K562 (cell line): ENCODE results near the gene RREB1. TPM values are rescaled to one million over a fixed set of nuclear protein-coding genes. Genes with fewer than 3 reads are reported as not detected.

ENCODE experiments used
- ASH1L ChIP-seq: fragments of 450-650 bp; IDR thresholded peaks from 2 replicates; pipeline ENCODE4 v1.6.1; 2018; ENCODE audit warnings: borderline replicate concordance, mild to moderate bottlenecking, low read depth; ENCODE audit not compliant: partially characterized antibody
- CXXC5 ChIP-seq: fragments of 250-450 bp; sonication (Bioruptor Pico); IDR thresholded peaks from 2 replicates; pipeline ENCODE4 v1.8.0; 2022; ENCODE audit warnings: inconsistent platforms, mild to moderate bottlenecking, moderate library complexity
- EP400 ChIP-seq: fragments of 450-650 bp; IDR thresholded peaks from 2 replicates; pipeline ENCODE4 v1.6.1; 2017; ENCODE audit warnings: antibody characterized with exemption, mild to moderate bottlenecking, moderate library complexity
- HIVEP1 ChIP-seq: fragments of 250-450 bp; sonication (Bioruptor Pico); IDR thresholded peaks from 2 replicates; pipeline ENCODE4 v1.4.0; 2020; ENCODE audit warnings: mild to moderate bottlenecking
- L3MBTL2 ChIP-seq: fragments of 450-650 bp; IDR thresholded peaks from 2 replicates; pipeline ENCODE4 v1.6.1; 2016; ENCODE audit warnings: mild to moderate bottlenecking, moderate library complexity
- MTA2 ChIP-seq: fragments of 450-650 bp; IDR thresholded peaks from 2 replicates; pipeline ENCODE4 v1.6.1; 2016; ENCODE audit warnings: low read depth
- RCOR1 ChIP-seq, 2 experiments: IDR thresholded peaks; 2 replicates each; pipeline ENCODE4 v1.6.1; 2012; ENCODE audit warnings: low read depth in 2 of 2, low read length in 2 of 2, borderline replicate concordance in 1 of 2, improper control_type of control experiment in 1 of 2
- ZNF445 ChIP-seq: fragments of 250-450 bp; sonication (Bioruptor Pico); IDR thresholded peaks from 2 replicates; pipeline ENCODE4 v1.4.0; 2020; ENCODE audit warnings: low read depth, mild to moderate bottlenecking, moderate library complexity
- polyA plus RNA-seq, 8 experiments: library from polyadenylated mRNA; depleted of rRNA in 4 of 8; stranded (reverse) in 5 of 8; unstranded in 3 of 8; fragments of >200 nt; fragmentation: Nextera tagmentation in 2 of 8; fragmentation: Illumina TruSeq in 1 of 8; extraction: Ambion mirVana in 2 of 8; extraction: Trizol in 1 of 8; gene quantifications; 2 replicates each; pipeline versions ENCODE4 v1.2.1 to v1.2.3, GENCODE V29; 2011 to 2014; ENCODE audit warnings: inconsistent platforms in 1 of 8, missing spikeins in 1 of 8
- total RNA-seq, 7 experiments: library from RNA; depleted of rRNA in 6 of 7; stranded (reverse); fragments of >200 nt in 6 of 7; fragmentation: Illumina TruSeq in 2 of 7; extraction: Trizol in 2 of 7; gene quantifications; 2 replicates each; pipeline versions ENCODE4 v1.2.1 to v1.2.3, GENCODE V29; 2011 to 2021; ENCODE audit warnings: low replicate concordance in 1 of 7
- TF ChIP-seq, protein P1 (sequence below), 2 experiments: fragments of 250-450 bp in 1 of 2; fragments of 450-650 bp in 1 of 2; sonication (Bioruptor Pico) in 1 of 2; IDR thresholded peaks; 2 replicates each; pipeline versions ENCODE4 v1.6.1 to v1.8.0; 2016 to 2021; ENCODE audit warnings: mild to moderate bottlenecking in 2 of 2, moderate library complexity in 2 of 2, missing compliant biosample characterization in 1 of 2, missing genetic modification characterization in 1 of 2
- TF ChIP-seq, protein P2 (sequence below): fragments of 450-650 bp; IDR thresholded peaks from 2 replicates; pipeline ENCODE4 v1.6.1; 2016; ENCODE audit warnings: antibody characterized with exemption
- TF ChIP-seq, protein P3 (sequence below), 3 experiments: fragments of 200-800 bp in 1 of 3; fragments of 250-450 bp in 1 of 3; fragments of 450-650 bp in 1 of 3; sonication (Bioruptor Pico) in 1 of 3; sonication (Bioruptor generic) in 1 of 3; formaldehyde crosslinking in 1 of 3; IDR thresholded peaks; 2 replicates each; pipeline versions ENCODE4 v1.6.1 to v1.8.0; 2016 to 2022; ENCODE audit warnings: mild to moderate bottlenecking in 2 of 3, missing genetic modification characterization in 2 of 3, missing compliant biosample characterization in 1 of 3, moderate library complexity in 1 of 3
- TF ChIP-seq, protein P4 (sequence below), 2 experiments: fragments of 450-650 bp in 1 of 2; sonication (generic) in 1 of 2; formaldehyde crosslinking in 1 of 2; IDR thresholded peaks; 2 replicates each; pipeline versions ENCODE4 v1.7.1 to v1.9.0; 2016 to 2022; ENCODE audit warnings: inconsistent platforms in 1 of 2, mild to moderate bottlenecking in 1 of 2, missing genetic modification reagents in 1 of 2

The RREB1 gene
- total and polyA plus RNA-seq, 9 of the 15 experiments (the other 6 are each of a cell fraction or from before 2014, with no cell fraction given): 3.3 to 64.2 (median 19.3) TPM

DNA sequence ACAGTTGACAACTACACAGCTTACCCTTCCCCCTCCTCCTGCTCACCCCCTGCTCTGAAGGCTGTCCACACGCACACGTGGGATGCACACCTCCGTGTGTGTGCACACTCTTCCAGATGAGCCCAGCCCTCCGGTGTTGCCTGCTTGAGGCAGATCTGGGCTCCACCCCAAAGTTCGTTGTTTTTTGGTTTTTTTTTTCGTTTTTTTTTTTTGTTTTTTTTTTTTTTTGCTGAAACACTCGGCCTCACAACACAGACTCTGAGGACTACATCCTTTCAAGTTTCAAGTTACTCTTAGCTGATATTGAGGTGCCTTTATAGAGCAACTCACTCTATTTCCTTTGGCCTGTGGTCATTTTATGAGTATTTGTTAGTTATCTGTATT is 88.2 kb downstream of the RREB1 start (continued):
- TF ChIP-seq HIVEP1 (CRISPR knock-in tag): no peak
- no peak for TF ChIP-seq ASH1L
- TF ChIP-seq, protein P1, sequence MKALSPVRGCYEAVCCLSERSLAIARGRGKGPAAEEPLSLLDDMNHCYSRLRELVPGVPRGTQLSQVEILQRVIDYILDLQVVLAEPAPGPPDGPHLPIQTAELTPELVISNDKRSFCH (CRISPR knock-in tag; IDR thresholded peaks at IDR 0.05): no peak
- TF ChIP-seq, protein P1 (tag; IDR thresholded peaks at IDR 0.05): no peak
- no peak for TF ChIP-seq ZNF445 (CRISPR knock-in tag)
- peak; percentile 55 for TF ChIP-seq L3MBTL2
- peak; percentile 64 for TF ChIP-seq CXXC5 (CRISPR knock-in tag)
- TF ChIP-seq, protein P2, sequence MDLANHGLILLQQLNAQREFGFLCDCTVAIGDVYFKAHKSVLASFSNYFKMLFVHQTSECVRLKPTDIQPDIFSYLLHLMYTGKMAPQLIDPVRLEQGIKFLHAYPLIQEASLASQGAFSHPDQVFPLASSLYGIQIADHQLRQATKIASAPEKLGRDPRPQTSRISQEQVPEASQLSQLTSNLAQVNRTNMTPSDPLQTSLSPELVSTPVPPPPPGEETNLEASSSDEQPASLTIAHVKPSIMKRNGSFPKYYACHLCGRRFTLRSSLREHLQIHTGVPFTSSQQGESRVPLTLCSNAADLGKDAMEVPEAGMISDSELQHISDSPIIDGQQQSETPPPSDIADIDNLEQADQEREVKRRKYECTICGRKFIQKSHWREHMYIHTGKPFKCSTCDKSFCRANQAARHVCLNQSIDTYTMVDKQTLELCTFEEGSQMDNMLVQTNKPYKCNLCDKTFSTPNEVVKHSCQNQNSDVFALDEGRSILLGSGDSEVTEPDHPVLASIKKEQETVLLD: 0 out of 2 replicates have a peak, but pooled peaks have one; percentile 38
- TF ChIP-seq MTA2: 0 out of 2 replicates have a peak, but pooled peaks have one; percentile 30
- TF ChIP-seq, protein P3, sequence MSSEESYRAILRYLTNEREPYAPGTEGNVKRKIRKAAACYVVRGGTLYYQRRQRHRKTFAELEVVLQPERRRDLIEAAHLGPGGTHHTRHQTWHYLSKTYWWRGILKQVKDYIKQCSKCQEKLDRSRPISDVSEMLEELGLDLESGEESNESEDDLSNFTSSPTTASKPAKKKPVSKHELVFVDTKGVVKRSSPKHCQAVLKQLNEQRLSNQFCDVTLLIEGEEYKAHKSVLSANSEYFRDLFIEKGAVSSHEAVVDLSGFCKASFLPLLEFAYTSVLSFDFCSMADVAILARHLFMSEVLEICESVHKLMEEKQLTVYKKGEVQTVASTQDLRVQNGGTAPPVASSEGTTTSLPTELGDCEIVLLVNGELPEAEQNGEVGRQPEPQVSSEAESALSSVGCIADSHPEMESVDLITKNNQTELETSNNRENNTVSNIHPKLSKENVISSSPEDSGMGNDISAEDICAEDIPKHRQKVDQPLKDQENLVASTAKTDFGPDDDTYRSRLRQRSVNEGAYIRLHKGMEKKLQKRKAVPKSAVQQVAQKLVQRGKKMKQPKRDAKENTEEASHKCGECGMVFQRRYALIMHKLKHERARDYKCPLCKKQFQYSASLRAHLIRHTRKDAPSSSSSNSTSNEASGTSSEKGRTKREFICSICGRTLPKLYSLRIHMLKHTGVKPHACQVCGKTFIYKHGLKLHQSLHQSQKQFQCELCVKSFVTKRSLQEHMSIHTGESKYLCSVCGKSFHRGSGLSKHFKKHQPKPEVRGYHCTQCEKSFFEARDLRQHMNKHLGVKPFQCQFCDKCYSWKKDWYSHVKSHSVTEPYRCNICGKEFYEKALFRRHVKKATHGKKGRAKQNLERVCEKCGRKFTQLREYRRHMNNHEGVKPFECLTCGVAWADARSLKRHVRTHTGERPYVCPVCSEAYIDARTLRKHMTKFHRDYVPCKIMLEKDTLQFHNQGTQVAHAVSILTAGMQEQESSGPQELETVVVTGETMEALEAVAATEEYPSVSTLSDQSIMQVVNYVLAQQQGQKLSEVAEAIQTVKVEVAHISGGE (CRISPR knock-in tag; IDR thresholded peaks at IDR 0.05): 0 out of 6 replicates have a peak, but pooled peaks of 1 of the 3 experiments have one; percentile 30
- TF ChIP-seq EP400: peak; percentile 43; the same call in 1 of the 2 replicates
- TF ChIP-seq, protein P4, sequence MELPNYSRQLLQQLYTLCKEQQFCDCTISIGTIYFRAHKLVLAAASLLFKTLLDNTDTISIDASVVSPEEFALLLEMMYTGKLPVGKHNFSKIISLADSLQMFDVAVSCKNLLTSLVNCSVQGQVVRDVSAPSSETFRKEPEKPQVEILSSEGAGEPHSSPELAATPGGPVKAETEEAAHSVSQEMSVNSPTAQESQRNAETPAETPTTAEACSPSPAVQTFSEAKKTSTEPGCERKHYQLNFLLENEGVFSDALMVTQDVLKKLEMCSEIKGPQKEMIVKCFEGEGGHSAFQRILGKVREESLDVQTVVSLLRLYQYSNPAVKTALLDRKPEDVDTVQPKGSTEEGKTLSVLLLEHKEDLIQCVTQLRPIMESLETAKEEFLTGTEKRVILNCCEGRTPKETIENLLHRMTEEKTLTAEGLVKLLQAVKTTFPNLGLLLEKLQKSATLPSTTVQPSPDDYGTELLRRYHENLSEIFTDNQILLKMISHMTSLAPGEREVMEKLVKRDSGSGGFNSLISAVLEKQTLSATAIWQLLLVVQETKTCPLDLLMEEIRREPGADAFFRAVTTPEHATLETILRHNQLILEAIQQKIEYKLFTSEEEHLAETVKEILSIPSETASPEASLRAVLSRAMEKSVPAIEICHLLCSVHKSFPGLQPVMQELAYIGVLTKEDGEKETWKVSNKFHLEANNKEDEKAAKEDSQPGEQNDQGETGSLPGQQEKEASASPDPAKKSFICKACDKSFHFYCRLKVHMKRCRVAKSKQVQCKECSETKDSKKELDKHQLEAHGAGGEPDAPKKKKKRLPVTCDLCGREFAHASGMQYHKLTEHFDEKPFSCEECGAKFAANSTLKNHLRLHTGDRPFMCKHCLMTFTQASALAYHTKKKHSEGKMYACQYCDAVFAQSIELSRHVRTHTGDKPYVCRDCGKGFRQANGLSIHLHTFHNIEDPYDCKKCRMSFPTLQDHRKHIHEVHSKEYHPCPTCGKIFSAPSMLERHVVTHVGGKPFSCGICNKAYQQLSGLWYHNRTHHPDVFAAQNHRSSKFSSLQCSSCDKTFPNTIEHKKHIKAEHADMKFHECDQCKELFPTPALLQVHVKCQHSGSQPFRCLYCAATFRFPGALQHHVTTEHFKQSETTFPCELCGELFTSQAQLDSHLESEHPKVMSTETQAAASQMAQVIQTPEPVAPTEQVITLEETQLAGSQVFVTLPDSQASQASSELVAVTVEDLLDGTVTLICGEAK (IDR thresholded peaks at IDR 0.05): peak; percentile 54; the same call in 1 of the 2 replicates
- TF ChIP-seq, protein P4 (CRISPR knock-in tag; IDR thresholded peaks at IDR 0.05): no peak
- TF ChIP-seq RCOR1 (IDR thresholded peaks at IDR 0.05; ENCODE audit: borderline replicate concordance in 1 of 2, low read depth in 2 of 2, low read length in 2 of 2): peak in 1 of 2 experiments; percentile 10; a peak in 1 of 4 replicates
